Stimulated activated CD8-positive, alpha-beta memory T cell treated with anti-CD3 and anti-CD28 coated beads, Interleukin-2, amount 100 ng/mL, for 1 hour (primary cell): Measurements from ENCODE around the gene C1QTNF4.
"Not testable (repeated sequence)": the region's sequence is repeated elsewhere in the genome, so short reads cannot be mapped to it uniquely, and the experiment has no call there.

Experiments used
- DNase-seq, 2 donors: peaks; one replicate each; pipeline ENCODE4 v3.0.0-alpha.2; 2020; ENCODE audit warnings: low read depth in 2 of 2

C1QTNF4 gene

GRCh38 chr11:47566149-47566698 lies 28.0 kb downstream of the C1QTNF4 start:
- DNase-seq = no peak

- DNase-seq = peak; percentile 31 to 45
These were observed 28.7 kb downstream of the C1QTNF4 start, which contains the start of gene PTPMT1 for GRCh38 chr11:47565340-47566148. Gene PTPMT1, plus strand, starts transcription at chr11:47565599. Its CDS starts 24 bp downstream, at chr11:47565623.

GRCh38 chr11:47564933-47565339 lies 29.3 kb downstream of the C1QTNF4 start:
- DNase-seq = no peak

GRCh38 chr11:47564366-47564765 lies 29.8 kb downstream of the C1QTNF4 start:
- not testable (repeated sequence) for DNase-seq

GRCh38 chr11:47562393-47562792 lies 31.8 kb downstream of the C1QTNF4 start:
- not testable (repeated sequence) for DNase-seq

GRCh38 chr11:47560426-47560825 lies 33.8 kb downstream of the C1QTNF4 start:
- no peak for DNase-seq

- DNase-seq = no peak
These were observed 35.5 kb downstream of the C1QTNF4 start for GRCh38 chr11:47558695-47559094.

- not testable (repeated sequence) for DNase-seq
These were observed 37.2 kb downstream of the C1QTNF4 start for GRCh38 chr11:47557004-47557403.

GRCh38 chr11:47553406-47553743 lies 40.8 kb downstream of the C1QTNF4 start:
- DNase-seq = no peak

GRCh38 chr11:47552566-47553405 lies 41.4 kb downstream of the C1QTNF4 start, which contains the start of gene CELF1:
Gene CELF1, minus strand, starts transcription at chr11:47553132. Its CDS starts 53,609 bp downstream, at chr11:47499523.
- peak; percentile 83 to 86 for DNase-seq

GRCh38 chr11:47552056-47552565 lies 42.1 kb downstream of the C1QTNF4 start:
- DNase-seq = no peak

- DNase-seq = no peak
These were observed 43.1 kb downstream of the C1QTNF4 start for GRCh38 chr11:47551086-47551485.

GRCh38 chr11:47550288-47551047 lies 43.7 kb downstream of the C1QTNF4 start:
- DNase-seq = no peak

GRCh38 chr11:47546274-47546673 lies 47.9 kb downstream of the C1QTNF4 start:
- not testable (repeated sequence) for DNase-seq

- no peak for DNase-seq
These were observed 48.9 kb downstream of the C1QTNF4 start for GRCh38 chr11:47545298-47545697.

- DNase-seq = no peak
These were observed 53.1 kb downstream of the C1QTNF4 start for GRCh38 chr11:47541070-47541469.

GRCh38 chr11:47539681-47540039 lies 54.6 kb downstream of the C1QTNF4 start:
- DNase-seq = no peak
